Neutrophil (primary cell): Measurements from ENCODE around the gene DNAAF1.
"Not testable (repeated sequence)": the region's sequence is repeated elsewhere in the genome, so short reads cannot be mapped to it uniquely, and the experiment has no call there.

Experiments
- H3K27ac ChIP-seq: fragments of 200-600 bp; sonication (generic); 2 replicates; pipeline ENCODE4 v1.5.1; 2016; ENCODE audit warnings: mild to moderate bottlenecking, moderate library complexity
- H3K27me3 ChIP-seq: fragments of 200-600 bp; sonication (generic); 2 replicates; pipeline ENCODE4 v1.6.0; 2016; ENCODE audit warnings: mild to moderate bottlenecking
- H3K36me3 ChIP-seq: fragments of 200-600 bp; sonication (generic); 2 replicates; pipeline ENCODE4 v1.5.1; 2017
- H3K4me1 ChIP-seq, 2 experiments: fragments of 200-600 bp in 1 of 2; sonication (generic) in 1 of 2; 1 replicate in 1 of 2; 2 replicates in 1 of 2; pipeline versions ENCODE4 v1.5.1 to v1.6.1; 2013 to 2016; ENCODE audit warnings: low read depth in 1 of 2, low read length in 1 of 2, mild to moderate bottlenecking in 1 of 2, moderate library complexity in 1 of 2; ENCODE audit not compliant: control insufficient read depth in 1 of 2, insufficient read depth in 1 of 2
- H3K4me3 ChIP-seq, 2 experiments: fragments of 200-600 bp in 1 of 2; sonication (generic) in 1 of 2; 1 replicate in 1 of 2; 2 replicates in 1 of 2; pipeline ENCODE4 v1.5.1; 2013 to 2016; ENCODE audit warnings: low read depth in 1 of 2, low read length in 1 of 2, mild to moderate bottlenecking in 1 of 2, moderate library complexity in 1 of 2
- H3K9me3 ChIP-seq: fragments of 200-600 bp; sonication (generic); 2 replicates; pipeline ENCODE4 v1.5.1; 2016
- TF ChIP-seq, protein P1 (sequence below): fragments of 200-600 bp; sonication (generic); IDR thresholded peaks from 2 replicates; pipeline ENCODE4 v1.5.1; 2016; ENCODE audit warnings: antibody characterized with exemption

DNAAF1 gene

DNA sequence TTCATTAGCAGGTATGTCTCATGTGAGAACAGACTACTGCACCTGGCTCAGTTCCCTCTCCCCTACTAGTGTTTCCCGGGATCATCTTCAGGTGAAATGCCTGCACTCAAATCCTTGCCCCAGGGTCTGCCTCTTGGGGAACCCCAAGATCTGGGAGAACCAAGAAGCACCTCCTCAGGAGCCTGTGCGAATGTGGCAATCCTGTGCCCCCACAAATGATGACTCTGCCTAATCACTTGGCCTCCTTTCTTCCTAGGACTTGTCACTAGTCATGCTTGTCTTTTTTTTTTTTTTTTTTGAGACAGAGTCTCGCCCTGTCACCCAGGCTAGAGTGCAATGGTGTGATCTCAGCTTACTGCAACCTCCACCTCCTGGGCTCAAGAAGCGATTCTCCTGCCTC is 67.5 kb downstream of the DNAAF1 start:
- H3K4me3 ChIP-seq, result no peak overlapping the region

DNA sequence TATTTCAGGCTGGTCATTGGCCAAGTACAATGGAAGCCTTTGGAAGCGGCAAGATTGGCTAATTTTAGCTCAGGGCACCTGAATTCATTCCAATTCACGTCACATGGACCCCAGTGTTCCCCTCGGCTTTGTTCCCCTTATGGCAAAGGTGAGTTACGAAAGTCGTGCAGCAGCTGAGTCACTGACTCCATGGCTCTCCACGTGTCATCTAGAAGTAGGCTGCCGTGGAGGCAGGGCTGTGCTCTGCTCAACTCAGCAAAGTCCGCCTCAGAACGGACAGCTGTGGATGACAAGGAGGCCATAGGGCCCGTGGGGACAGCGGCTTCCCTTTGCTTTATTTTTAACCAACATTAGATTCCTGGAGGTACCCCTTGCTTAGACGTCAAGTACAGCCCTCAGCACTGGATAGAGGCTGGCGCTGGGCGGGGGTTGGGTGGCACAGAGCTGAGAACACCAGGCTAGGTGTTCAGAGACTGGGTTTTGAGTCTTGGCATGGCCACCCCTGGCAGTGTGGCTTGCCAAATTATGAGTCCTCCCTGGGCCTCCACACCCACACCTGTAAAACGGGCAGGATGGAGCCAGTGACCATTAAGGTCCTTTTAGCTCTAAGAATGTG is 69.5 kb downstream of the DNAAF1 start:
- no peaks in the 10 kb centered on the region for H3K27me3 ChIP-seq
- H3K9me3 ChIP-seq, result no peaks in the 10 kb centered on the region
- H3K4me1 ChIP-seq, result no peaks in the 10 kb centered on the region
- no peak overlapping the region for H3K4me3 ChIP-seq
- TF ChIP-seq, protein P1, sequence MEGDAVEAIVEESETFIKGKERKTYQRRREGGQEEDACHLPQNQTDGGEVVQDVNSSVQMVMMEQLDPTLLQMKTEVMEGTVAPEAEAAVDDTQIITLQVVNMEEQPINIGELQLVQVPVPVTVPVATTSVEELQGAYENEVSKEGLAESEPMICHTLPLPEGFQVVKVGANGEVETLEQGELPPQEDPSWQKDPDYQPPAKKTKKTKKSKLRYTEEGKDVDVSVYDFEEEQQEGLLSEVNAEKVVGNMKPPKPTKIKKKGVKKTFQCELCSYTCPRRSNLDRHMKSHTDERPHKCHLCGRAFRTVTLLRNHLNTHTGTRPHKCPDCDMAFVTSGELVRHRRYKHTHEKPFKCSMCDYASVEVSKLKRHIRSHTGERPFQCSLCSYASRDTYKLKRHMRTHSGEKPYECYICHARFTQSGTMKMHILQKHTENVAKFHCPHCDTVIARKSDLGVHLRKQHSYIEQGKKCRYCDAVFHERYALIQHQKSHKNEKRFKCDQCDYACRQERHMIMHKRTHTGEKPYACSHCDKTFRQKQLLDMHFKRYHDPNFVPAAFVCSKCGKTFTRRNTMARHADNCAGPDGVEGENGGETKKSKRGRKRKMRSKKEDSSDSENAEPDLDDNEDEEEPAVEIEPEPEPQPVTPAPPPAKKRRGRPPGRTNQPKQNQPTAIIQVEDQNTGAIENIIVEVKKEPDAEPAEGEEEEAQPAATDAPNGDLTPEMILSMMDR, result no peak
- no peak overlapping the region for H3K27ac ChIP-seq
- H3K36me3 ChIP-seq, result no peaks in the 10 kb centered on the region

More for the DNA sequence above, 67.5 kb downstream of the DNAAF1 start:
- H3K27me3 ChIP-seq, result no peaks in the 10 kb centered on the region
- no peaks in the 10 kb centered on the region for H3K4me1 ChIP-seq
- TF ChIP-seq, protein P1, result no peak
- no peak overlapping the region for H3K27ac ChIP-seq
- no peaks in the 10 kb centered on the region for H3K36me3 ChIP-seq
- H3K9me3 ChIP-seq, result no peaks in the 10 kb centered on the region

DNA sequence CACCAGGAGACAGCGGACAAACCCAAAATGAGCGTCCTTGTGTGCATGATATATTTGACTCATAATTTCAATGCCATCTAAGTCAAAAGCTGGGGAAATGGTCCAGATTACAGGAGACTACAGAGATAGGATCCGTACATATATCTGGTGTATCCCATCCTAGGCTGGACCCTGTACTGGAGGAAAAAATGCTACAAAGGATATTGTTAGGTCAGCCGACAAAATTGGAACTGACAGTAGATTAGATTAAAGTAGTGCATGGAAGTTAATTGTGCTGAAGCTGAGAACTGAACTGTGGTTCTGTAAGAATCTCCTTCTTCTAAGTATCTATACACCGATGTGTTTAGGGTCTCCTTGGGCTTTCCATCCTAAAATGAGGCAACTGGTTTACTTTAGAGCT is 70.4 kb downstream of the DNAAF1 start:
- Histone ChIP-seq H3K27me3 (no peaks in the 10 kb centered on the region), H3K4me3 (no peak overlapping the region), H3K4me1 (no peaks in the 10 kb centered on the region), H3K27ac (no peak overlapping the region), H3K36me3 (no peaks in the 10 kb centered on the region), H3K9me3 (no peaks in the 10 kb centered on the region)
- TF ChIP-seq, protein P1, result no peak

DNA sequence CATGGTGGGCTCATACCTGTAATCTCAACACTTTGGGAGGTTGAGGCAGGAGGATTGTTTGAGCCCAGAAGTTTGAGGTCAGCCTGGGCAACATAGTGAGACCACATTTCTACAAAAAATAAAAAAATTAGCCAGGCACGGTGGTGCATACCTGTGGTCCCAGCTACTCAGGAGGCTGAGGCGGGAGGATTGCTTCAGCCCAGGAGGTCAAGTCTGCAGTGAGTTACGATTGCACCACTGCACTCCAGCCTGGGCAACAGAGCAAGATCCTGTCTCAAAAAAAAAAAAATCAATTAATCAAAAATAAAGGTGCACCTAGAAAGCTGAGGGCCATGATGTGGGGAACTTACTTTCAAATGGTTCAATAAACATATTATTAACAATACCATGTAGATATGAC is 71.0 kb downstream of the DNAAF1 start:
- H3K4me1 ChIP-seq, H3K36me3 ChIP-seq, H3K27me3 ChIP-seq, H3K9me3 ChIP-seq, H3K4me3 ChIP-seq, H3K27ac ChIP-seq: not testable (repeated sequence)

DNA sequence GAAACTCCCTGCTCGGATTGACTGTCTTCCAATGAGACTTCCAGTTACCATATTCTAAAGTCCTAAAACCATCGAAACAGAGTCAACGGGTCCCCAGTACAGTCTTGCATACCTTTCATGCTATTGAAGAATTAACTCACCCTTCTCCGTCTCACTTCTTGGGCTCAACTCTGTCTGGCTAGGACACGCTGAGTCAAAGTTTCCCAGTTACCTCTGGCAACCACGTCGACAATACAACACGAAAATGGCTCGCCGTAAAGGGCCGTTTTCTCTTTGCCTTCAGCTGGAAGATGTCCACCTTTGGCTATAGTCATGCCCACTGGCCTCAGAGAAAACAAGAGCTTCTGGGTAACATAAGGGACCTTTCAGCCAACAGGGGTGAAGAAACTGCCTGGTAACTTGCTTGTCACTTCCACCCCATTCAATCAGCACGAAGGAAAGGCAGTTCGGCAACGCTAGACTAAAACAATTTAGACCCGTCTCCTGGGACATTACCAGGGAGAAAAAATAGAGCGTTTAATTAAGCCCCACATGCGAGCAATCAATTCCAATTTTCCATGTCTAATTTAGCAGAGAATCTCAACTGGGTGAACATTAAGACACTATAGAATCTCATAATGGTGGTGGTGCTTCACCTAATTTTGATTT is 73.2 kb downstream of the DNAAF1 start:
- TF ChIP-seq, protein P1, result no peak
- Histone ChIP-seq H3K27ac (no peak overlapping the region), H3K4me3 (no peak overlapping the region), H3K36me3 (no peaks in the 10 kb centered on the region), H3K4me1 (no peaks in the 10 kb centered on the region), H3K27me3 (no peaks in the 10 kb centered on the region), H3K9me3 (no peaks in the 10 kb centered on the region)

DNA sequence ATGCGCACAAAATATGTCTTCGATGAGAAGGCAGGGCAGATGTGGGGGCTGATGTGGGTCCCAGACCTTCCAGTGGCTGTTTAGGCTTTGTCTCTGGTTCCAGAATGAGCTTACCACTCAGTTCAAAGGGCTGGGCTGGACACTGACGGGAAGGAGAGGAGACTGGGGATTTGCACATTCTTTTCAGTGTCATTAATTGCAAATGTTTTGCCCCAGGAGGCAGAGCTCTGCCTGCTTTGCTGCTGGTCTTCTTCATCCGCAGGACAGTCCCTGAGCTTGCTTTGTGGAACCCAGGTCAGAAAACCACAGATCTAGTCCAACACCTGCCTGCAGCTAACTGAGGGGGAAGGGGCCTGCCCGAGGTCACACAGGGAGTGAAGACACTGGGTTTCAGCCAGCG is 73.8 kb downstream of the DNAAF1 start:
- Histone ChIP-seq H3K4me1 (no peaks in the 10 kb centered on the region), H3K4me3 (no peak overlapping the region), H3K27ac (no peak overlapping the region), H3K27me3 (no peaks in the 10 kb centered on the region), H3K9me3 (no peaks in the 10 kb centered on the region), H3K36me3 (no peaks in the 10 kb centered on the region)
- TF ChIP-seq, protein P1, result no peak
